Hematopoietic multipotent progenitor cell treated with erythropoietin and hydrocortisone succinate and interleukin-3 and kit ligand, for 4 days (in vitro differentiated cells): ENCODE measurements around the gene GBF1.
"Not testable (repeated sequence)": the region's sequence is repeated elsewhere in the genome, so short reads cannot be mapped to it uniquely, and the experiment has no call there.

Experiments
- DNase-seq: peaks from one replicate; pipeline ENCODE4 v3.0.0-alpha.2; 2015

The GBF1 gene

GRCh38 chr10:102231357-102232318 is 13.7 kb upstream of the GBF1 start:
- peak; percentile 84 for DNase-seq

GRCh38 chr10:102233997-102234396 is 11.3 kb upstream of the GBF1 start:
- no peak for DNase-seq

GRCh38 chr10:102234888-102235597 is 10.3 kb upstream of the GBF1 start:
- no peak for DNase-seq

GRCh38 chr10:102235598-102235920 is 9.8 kb upstream of the GBF1 start:
- no peak for DNase-seq

- no peak for DNase-seq
Measured at GRCh38 chr10:102236006-102236405, 9.3 kb upstream of the GBF1 start.

- no peak for DNase-seq
Measured at GRCh38 chr10:102237711-102238252, 7.5 kb upstream of the GBF1 start.

GRCh38 chr10:102240467-102241031 is 4.8 kb upstream of the GBF1 start:
- no peak for DNase-seq

- no peak for DNase-seq
Measured at GRCh38 chr10:102241032-102241443, 4.3 kb upstream of the GBF1 start.

GRCh38 chr10:102241444-102242117 is 3.8 kb upstream of the GBF1 start, which contains the start of gene PITX3:
PITX3 (minus strand) TSS chr10:102241512; CDS start chr10:102232080, 9,432 bp downstream.
- DNase-seq, result peak; percentile 98

GRCh38 chr10:102242118-102242485 is 3.2 kb upstream of the GBF1 start:
- peak; percentile 13 for DNase-seq

- no peak for DNase-seq
Measured at GRCh38 chr10:102243309-102243708, 2.0 kb upstream of the GBF1 start.

- no peak for DNase-seq
Measured at GRCh38 chr10:102245932-102246251, 560 bp downstream of the GBF1 start.

GRCh38 chr10:102246261-102246660 is 929 bp downstream of the GBF1 start:
- DNase-seq, result peak; percentile 20

GRCh38 chr10:102247734-102248133 is 2.4 kb downstream of the GBF1 start:
- no peak for DNase-seq

- not testable (repeated sequence) for DNase-seq
Measured at GRCh38 chr10:102252508-102252907, 7.2 kb downstream of the GBF1 start.

- no peak for DNase-seq
Measured at GRCh38 chr10:102254426-102254825, 9.1 kb downstream of the GBF1 start.

GRCh38 chr10:102255404-102255803 is 10.1 kb downstream of the GBF1 start:
- DNase-seq, result no peak

- no peak for DNase-seq
Measured at GRCh38 chr10:102261196-102261595, 15.9 kb downstream of the GBF1 start.

- DNase-seq, result no peak
Measured at GRCh38 chr10:102261842-102262241, 16.5 kb downstream of the GBF1 start.

- no peak for DNase-seq
Measured at GRCh38 chr10:102262744-102263370, 17.5 kb downstream of the GBF1 start.

GRCh38 chr10:102264371-102264770 is 19.0 kb downstream of the GBF1 start:
- DNase-seq, result no peak

- DNase-seq, result no peak
Measured at GRCh38 chr10:102266670-102267069, 21.3 kb downstream of the GBF1 start.

- no peak for DNase-seq
Measured at GRCh38 chr10:102267748-102268147, 22.4 kb downstream of the GBF1 start.
